Endodermal cell (in vitro differentiated cells): Measurements from ENCODE around the gene SAC3D1. TPM values are rescaled to one million over a fixed set of nuclear protein-coding genes. Genes with fewer than 3 reads are reported as not detected.
A peak's percentile ranks its signal among the peaks of the same experiment; 100 is the strongest.

Source experiments
- DNase-seq: peaks from one replicate; pipeline ENCODE4 v3.0.0-alpha.2; 2017
- H3K27ac ChIP-seq: 2 replicates; pipeline ENCODE4 v1.5.1; 2013; ENCODE audit warnings: mild to moderate bottlenecking, low read depth, low read length, moderate library complexity
- H3K27me3 ChIP-seq: 2 replicates; pipeline ENCODE4 v1.6.1; 2013; ENCODE audit warnings: mild to moderate bottlenecking, low read length, moderate library complexity; ENCODE audit not compliant: insufficient read depth, control insufficient read depth, poor library complexity, severe bottlenecking
- H3K36me3 ChIP-seq: 2 replicates; pipeline ENCODE4 v1.7.0; 2013; ENCODE audit warnings: mild to moderate bottlenecking, low read length, moderate library complexity; ENCODE audit not compliant: control insufficient read depth, insufficient read depth
- H3K4me1 ChIP-seq: one replicate; pipeline ENCODE4 v1.7.0; 2013; ENCODE audit warnings: low read length; ENCODE audit not compliant: control insufficient read depth, insufficient read depth
- H3K4me3 ChIP-seq: 2 replicates; pipeline ENCODE4 v1.5.1; 2013; ENCODE audit warnings: mild to moderate bottlenecking, low read length, moderate library complexity
- H3K9ac ChIP-seq: 2 replicates; pipeline ENCODE4 v1.6.1; 2013; ENCODE audit warnings: mild to moderate bottlenecking, low read length, moderate library complexity; ENCODE audit not compliant: poor library complexity, severe bottlenecking; ENCODE audit errors: extremely low read depth
- H3K9me3 ChIP-seq: 2 replicates; pipeline ENCODE4 v1.6.1; 2013; ENCODE audit warnings: mild to moderate bottlenecking, low read length, moderate library complexity; ENCODE audit not compliant: control insufficient read depth
- H3K27ac Mint-ChIP-seq: 2 replicates; pipeline ENCODE4 v1.8.0; 2020; ENCODE audit warnings: mixed read lengths
- H3K27me3 Mint-ChIP-seq: 2 replicates; pipeline ENCODE4 v1.8.0; 2021; ENCODE audit warnings: mild to moderate bottlenecking, mixed read lengths; ENCODE audit not compliant: insufficient read depth
- H3K36me3 Mint-ChIP-seq: 2 replicates; pipeline ENCODE4 v1.8.0; 2020; ENCODE audit warnings: low read depth, mixed read lengths
- H3K4me1 Mint-ChIP-seq: 2 replicates; pipeline ENCODE4 v1.8.0; 2020; ENCODE audit warnings: mixed read lengths
- H3K4me3 Mint-ChIP-seq: 2 replicates; pipeline ENCODE4 v1.8.0; 2020; ENCODE audit warnings: mild to moderate bottlenecking, moderate library complexity, mixed read lengths
- H3K9me3 Mint-ChIP-seq: 2 replicates; pipeline ENCODE4 v1.8.0; 2020; ENCODE audit warnings: mild to moderate bottlenecking, mixed read lengths
- WGBS, 2 experiments: methylation state at CpG; one replicate each; pipeline versions ENCODE4 v1.1.5 to v1.1.7; 2013; ENCODE audit warnings: missing lambda C conversion rate in 2 of 2, mixed read lengths in 1 of 2; ENCODE audit not compliant: insufficient coverage in 1 of 2, insufficient read length in 1 of 2; 5-methylcytosine and 5-hydroxymethylcytosine counted together
- long read RNA-seq, 4 experiments: library from polyadenylated mRNA in 2 of 4; library from RNA in 1 of 4; library from capped mRNA in 1 of 4; stranded (forward) in 3 of 4; unstranded in 1 of 4; transcript quantifications; one replicate each; pipeline ENCODE4 v2.0.0, GENCODE V29; 2020 to 2021; ENCODE audit warnings: inconsistent platforms in 1 of 4
- polyA plus RNA-seq, 2 experiments: library from polyadenylated mRNA; stranded (reverse); fragments of 50-300 nt; gene quantifications; one replicate each; pipeline ENCODE4 v1.2.3, GENCODE V29; 2013
- total RNA-seq, 2 donors: library from RNA; stranded (reverse); fragmentation: NEBNext Ultra II Directional in 1 of 2; extraction: Animal tissue kit (Norgen Biotek cat#: 25700) in 1 of 2; gene quantifications; 2 replicates in 1 of 2; 3 replicates in 1 of 2; pipeline ENCODE4 v1.2.1, GENCODE V29; 2021
- TF ChIP-seq, protein P1 (sequence below): fragments of 200-600 bp; sonication (generic); conservative IDR thresholded peaks from 2 replicates; pipeline ENCODE4 v1.5.0; 2021; ENCODE audit warnings: antibody characterized with exemption, mild to moderate bottlenecking

SAC3D1 gene
- 10 to 100 TPM; 11.4 to 12.0 TPM for total RNA-seq
- 20.5 TPM for polyA plus RNA-seq (2013, experiment 1 of 2)
- polyA plus RNA-seq (2013, experiment 2 of 2) = 19.5 TPM
- long read RNA-seq, experiment 1, transcript SAC3D1-201 (2 exons, 1,566 nt) = major isoform, 12 of 13 reads
- long read RNA-seq, experiment 1, partial matches to known transcripts = 0 of 13 reads
- long read RNA-seq, experiment 1, other reads (novel, unspliced or antisense) = 1 of 13 reads
- long read RNA-seq, experiment 2, transcript SAC3D1-201 (2 exons, 1,566 nt) = major isoform, 17 of 19 reads
- long read RNA-seq, experiment 2, partial matches to known transcripts = 0 of 19 reads
- long read RNA-seq, experiment 2, other reads (novel, unspliced or antisense) = 1 of 19 reads
- long read RNA-seq, experiment 3, partial matches to known transcripts = 1 of 5 reads
- long read RNA-seq, experiment 3, other reads (novel, unspliced or antisense) = 0 of 5 reads
- long read RNA-seq, experiment 4, partial matches to known transcripts = 1 of 1 reads
- long read RNA-seq, experiment 4, other reads (novel, unspliced or antisense) = 0 of 1 reads

GRCh38 chr11:65040847-65041622 is at the start of gene SAC3D1:
Gene SAC3D1 (plus strand): TSS chr11:65041210. CDS start chr11:65041293, 83 bp downstream.
- H3K4me1 ChIP-seq = no peaks in the 10 kb centered on the region
- 0% methylated on average over 39 to 91 of the region's 91 CpGs for WGBS, 2 experiments

DNA sequence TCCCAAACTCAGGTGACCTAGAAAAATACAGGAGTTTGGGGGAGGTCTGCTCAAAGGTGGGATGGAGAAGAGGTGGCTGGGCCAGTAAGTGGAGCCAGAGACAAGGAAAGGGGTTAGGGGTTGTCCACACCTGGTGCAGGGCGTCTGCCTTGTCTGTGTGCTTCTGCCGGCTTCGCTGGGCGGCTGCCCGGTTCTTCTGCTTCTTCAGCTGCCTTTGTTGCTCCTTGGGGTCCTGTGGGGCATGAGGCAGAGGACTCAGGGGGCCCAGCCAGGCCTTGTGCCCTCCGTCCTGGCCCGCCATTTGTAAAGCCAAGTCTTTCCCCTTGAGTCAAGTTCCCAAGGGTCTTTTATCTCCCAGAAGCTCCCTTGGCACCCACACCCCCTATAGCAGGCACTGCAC is 46.7 kb upstream of the SAC3D1 start:
- no peaks in the 10 kb centered on the region for H3K36me3 Mint-ChIP-seq
- Histone ChIP-seq H3K9ac (no peak overlapping the region), H3K36me3 (no peaks in the 10 kb centered on the region), H3K9me3 (no peaks in the 10 kb centered on the region), H3K27ac (no peak overlapping the region), H3K27me3 (no peaks in the 10 kb centered on the region), H3K4me1 (no peaks in the 10 kb centered on the region), H3K4me3 (no peak overlapping the region)
- TF ChIP-seq, protein P1, sequence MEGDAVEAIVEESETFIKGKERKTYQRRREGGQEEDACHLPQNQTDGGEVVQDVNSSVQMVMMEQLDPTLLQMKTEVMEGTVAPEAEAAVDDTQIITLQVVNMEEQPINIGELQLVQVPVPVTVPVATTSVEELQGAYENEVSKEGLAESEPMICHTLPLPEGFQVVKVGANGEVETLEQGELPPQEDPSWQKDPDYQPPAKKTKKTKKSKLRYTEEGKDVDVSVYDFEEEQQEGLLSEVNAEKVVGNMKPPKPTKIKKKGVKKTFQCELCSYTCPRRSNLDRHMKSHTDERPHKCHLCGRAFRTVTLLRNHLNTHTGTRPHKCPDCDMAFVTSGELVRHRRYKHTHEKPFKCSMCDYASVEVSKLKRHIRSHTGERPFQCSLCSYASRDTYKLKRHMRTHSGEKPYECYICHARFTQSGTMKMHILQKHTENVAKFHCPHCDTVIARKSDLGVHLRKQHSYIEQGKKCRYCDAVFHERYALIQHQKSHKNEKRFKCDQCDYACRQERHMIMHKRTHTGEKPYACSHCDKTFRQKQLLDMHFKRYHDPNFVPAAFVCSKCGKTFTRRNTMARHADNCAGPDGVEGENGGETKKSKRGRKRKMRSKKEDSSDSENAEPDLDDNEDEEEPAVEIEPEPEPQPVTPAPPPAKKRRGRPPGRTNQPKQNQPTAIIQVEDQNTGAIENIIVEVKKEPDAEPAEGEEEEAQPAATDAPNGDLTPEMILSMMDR = no peak
- H3K9me3 Mint-ChIP-seq = no peaks in the 10 kb centered on the region
- 90 to 100% methylated on average over 1 to 7 of the region's 7 CpGs for WGBS, 2 experiments
- H3K4me1 Mint-ChIP-seq = peaks cover 7% of the 10 kb centered on the region
- H3K27me3 Mint-ChIP-seq = no peaks in the 10 kb centered on the region
- H3K27ac Mint-ChIP-seq = no peak overlapping the region
- DNase-seq = no peak
- no peak overlapping the region for H3K4me3 Mint-ChIP-seq

More at GRCh38 chr11:65040847-65041622, at the start of gene SAC3D1:
- Mint-ChIP-seq H3K9me3 (no peaks in the 10 kb centered on the region), H3K27me3 (no peaks in the 10 kb centered on the region), H3K4me1 (peaks cover 2% of the 10 kb centered on the region), H3K27ac (peak within 1 kb of the TSS; percentile 96), H3K36me3 (peaks cover 19% of the 10 kb centered on the region), H3K4me3 (peak within 1 kb of the TSS; percentile 77)
- Histone ChIP-seq H3K36me3 (peaks cover 12% of the 10 kb centered on the region), H3K9ac (peak within 1 kb of the TSS; percentile 63), H3K27ac (peak within 1 kb of the TSS; percentile 91), H3K4me3 (peak within 1 kb of the TSS; percentile 84), H3K27me3 (no peaks in the 10 kb centered on the region), H3K9me3 (no peaks in the 10 kb centered on the region)
- TF ChIP-seq, protein P1 = no peak
- DNase-seq = peak; percentile 97

DNA sequence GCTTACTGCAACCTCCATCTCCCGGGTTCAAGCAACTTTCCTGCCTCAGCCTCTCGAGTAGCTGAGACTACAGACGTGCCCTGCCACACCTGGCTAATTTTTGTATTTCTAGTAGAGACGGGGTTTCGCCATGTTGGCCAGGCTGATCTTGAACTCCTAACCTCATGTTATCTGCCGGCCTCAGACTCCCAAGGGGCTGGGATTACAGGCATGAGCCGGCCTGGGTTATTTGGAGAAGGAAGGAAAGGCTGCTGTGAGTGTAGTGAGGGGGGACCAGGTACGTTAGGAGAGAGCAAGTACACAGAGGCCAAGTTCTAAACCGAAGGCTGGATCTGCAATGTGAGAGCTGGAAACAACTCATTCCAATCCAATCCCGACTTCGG is 44.7 kb upstream of the SAC3D1 start:
- H3K27me3 Mint-ChIP-seq = no peaks in the 10 kb centered on the region
- no peaks in the 10 kb centered on the region for H3K9me3 Mint-ChIP-seq
- no peak overlapping the region for H3K27ac ChIP-seq
- no peaks in the 10 kb centered on the region for H3K36me3 ChIP-seq
- no peaks in the 10 kb centered on the region for H3K36me3 Mint-ChIP-seq
- peak overlapping the region; percentile 5 for H3K4me3 Mint-ChIP-seq
- no peak overlapping the region for H3K27ac Mint-ChIP-seq
- no peak overlapping the region for H3K9ac ChIP-seq
- no peak for DNase-seq
- H3K4me1 Mint-ChIP-seq = peaks cover 7% of the 10 kb centered on the region
- H3K9me3 ChIP-seq = no peaks in the 10 kb centered on the region
- no peaks in the 10 kb centered on the region for H3K27me3 ChIP-seq
- H3K4me1 ChIP-seq = no peaks in the 10 kb centered on the region
- H3K4me3 ChIP-seq = no peak overlapping the region
- 80% methylated on average over 7 to 11 of the region's 11 CpGs for WGBS, 2 experiments
- TF ChIP-seq, protein P1 = no peak
